Keratinocyte (primary cell): ENCODE data around the gene SDK2.

ENCODE experiments used
- EZH2 ChIP-seq: IDR thresholded peaks from one replicate; pipeline ENCODE4 v1.6.1; 2012; ENCODE audit warnings: inconsistent platforms, mild to moderate bottlenecking, low read length, moderate library complexity
- TF ChIP-seq, protein P1 (sequence below), 3 experiments: IDR thresholded peaks in 1 of 3; conservative IDR thresholded peaks in 1 of 3; optimal IDR thresholded peaks in 1 of 3; 2 replicates in 2 of 3; 3 replicates in 1 of 3; pipeline versions ENCODE3 to v1.5.1; 2011; ENCODE audit warnings: low read length in 3 of 3, mild to moderate bottlenecking in 3 of 3, moderate library complexity in 2 of 3, control low read depth in 1 of 3, inconsistent platforms in 1 of 3; ENCODE audit not compliant: insufficient read depth in 2 of 3; ENCODE audit errors: extremely low read depth in 1 of 3

DNA sequence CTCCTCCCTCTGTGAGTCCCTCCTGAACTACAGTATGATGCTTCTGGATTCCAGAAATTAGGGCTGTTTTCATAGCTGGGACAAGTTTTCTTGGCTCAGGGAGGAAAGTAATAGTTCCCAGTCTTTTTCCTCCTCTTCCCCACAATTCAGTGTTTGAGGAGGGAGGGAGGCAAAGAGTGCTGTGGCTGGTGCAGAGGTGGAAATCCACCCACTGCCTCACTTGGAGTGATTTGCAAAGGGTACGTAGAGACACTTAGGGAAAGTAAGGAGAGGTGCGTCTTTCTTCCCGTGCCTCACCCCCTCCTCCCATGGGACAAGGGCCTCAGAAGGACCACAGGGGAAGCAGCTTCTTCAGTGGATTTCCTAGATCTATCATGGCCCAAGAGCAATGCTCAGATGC lies 21.9 kb downstream of the SDK2 start:
- TF ChIP-seq, protein P1, sequence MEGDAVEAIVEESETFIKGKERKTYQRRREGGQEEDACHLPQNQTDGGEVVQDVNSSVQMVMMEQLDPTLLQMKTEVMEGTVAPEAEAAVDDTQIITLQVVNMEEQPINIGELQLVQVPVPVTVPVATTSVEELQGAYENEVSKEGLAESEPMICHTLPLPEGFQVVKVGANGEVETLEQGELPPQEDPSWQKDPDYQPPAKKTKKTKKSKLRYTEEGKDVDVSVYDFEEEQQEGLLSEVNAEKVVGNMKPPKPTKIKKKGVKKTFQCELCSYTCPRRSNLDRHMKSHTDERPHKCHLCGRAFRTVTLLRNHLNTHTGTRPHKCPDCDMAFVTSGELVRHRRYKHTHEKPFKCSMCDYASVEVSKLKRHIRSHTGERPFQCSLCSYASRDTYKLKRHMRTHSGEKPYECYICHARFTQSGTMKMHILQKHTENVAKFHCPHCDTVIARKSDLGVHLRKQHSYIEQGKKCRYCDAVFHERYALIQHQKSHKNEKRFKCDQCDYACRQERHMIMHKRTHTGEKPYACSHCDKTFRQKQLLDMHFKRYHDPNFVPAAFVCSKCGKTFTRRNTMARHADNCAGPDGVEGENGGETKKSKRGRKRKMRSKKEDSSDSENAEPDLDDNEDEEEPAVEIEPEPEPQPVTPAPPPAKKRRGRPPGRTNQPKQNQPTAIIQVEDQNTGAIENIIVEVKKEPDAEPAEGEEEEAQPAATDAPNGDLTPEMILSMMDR (optimal IDR thresholded peaks at IDR 0.05 in 1 of 3, IDR thresholded peaks at IDR 0.05 in 1 of 3, conservative IDR thresholded peaks at IDR 0.05 in 1 of 3; ENCODE audit: extremely low read depth in 1 of 3, insufficient read depth in 2 of 3, low read length in 3 of 3), result no peak
- TF ChIP-seq EZH2, result no peak
